Pancreas (tissue), 10 donors: Measurements from ENCODE around the gene ROPN1L. TPM values are rescaled to one million over a fixed set of nuclear protein-coding genes. Genes with fewer than 3 reads are reported as not detected.

Experiments used
- ATAC-seq, 4 donors: fragments of 200-7000 bp; cut with Tn5 transposase; one replicate each; pipeline versions ENCODE4 v1.8.0 to v1.9.1; 2020; ENCODE audit warnings: mild to moderate bottlenecking in 4 of 4, moderate library complexity in 4 of 4
- DNase-seq, 6 donors: peaks; one replicate each; pipeline ENCODE4 v3.0.0-alpha.2; 2020
- FAIRE-seq: peaks from 2 replicates; lab custom pipeline; 2012; peaks lifted over from hg19 to GRCh38; lab: Jason Lieb, UNC
- H3K27ac ChIP-seq, 4 donors: fragments of 200-600 bp; sonication (generic); 1 replicate in 3 of 4; 2 replicates in 1 of 4; pipeline versions ENCODE4 v1.5.0 to v1.8.0; 2020
- H3K27me3 ChIP-seq, 4 donors: fragments of 200-600 bp; one replicate each; pipeline ENCODE4 v1.8.0; 2021
- H3K36me3 ChIP-seq, 3 donors: fragments of 200-600 bp; sonication (generic) in 1 of 3; one replicate each; pipeline versions ENCODE4 v1.5.0 to v1.8.0; 2020 to 2021
- H3K4me1 ChIP-seq, 3 donors: fragments of 200-600 bp; one replicate each; pipeline ENCODE4 v1.8.0; 2021
- H3K4me3 ChIP-seq, 4 donors: fragments of 200-600 bp; sonication (generic) in 2 of 4; one replicate each; pipeline versions ENCODE4 v1.5.0 to v1.8.0; 2020 to 2021
- H3K9me3 ChIP-seq, 4 donors: fragments of 200-600 bp; one replicate each; pipeline ENCODE4 v1.8.0; 2021
- CTCF ChIP-seq, 4 donors: fragments of 200-600 bp; sonication (generic) in 3 of 4; IDR thresholded peaks; one replicate each; pipeline versions ENCODE4 v1.5.0 to v1.8.0; 2021; ENCODE audit warnings: antibody characterized with exemption in 4 of 4
- WGBS, 2 donors: extraction: QIAGEN DNeasy Blood & Tissue Kit; methylation state at CpG; one replicate each; pipeline ENCODE4 v1.1.7; 2013; 5-methylcytosine and 5-hydroxymethylcytosine counted together
- intact Hi-C, 3 donors: fragments of 100-400 bp; cut with DNase I; formaldehyde crosslinking; loops; one replicate each; pipeline versions ENCODE4 v1.11.1 to v1.14.2; 2022
- polyA plus RNA-seq, 2 donors: library from polyadenylated mRNA; stranded (reverse); fragments of 200-250 nt; gene quantifications; one replicate each; pipeline ENCODE4 v1.2.3, GENCODE V29; 2013
- total RNA-seq, 6 donors: library from RNA; stranded (reverse); fragmentation: NEBNext Ultra II Directional in 4 of 6; extraction: Animal tissue kit (Norgen Biotek cat#: 25700) in 4 of 6; gene quantifications; one replicate each; pipeline versions ENCODE4 v1.2.1 to v1.2.4, GENCODE V29; 2021 to 2023
- donor health status: healthy with polysubstance abuse.
- donor health status: DM: no; HTN: no; CAD: no; lungs with moderate emphysema.
- donor health status: DM: no; HTN: no; CAD: no.
- donor health status: control.
- donor health status: control.
- donor health status: Bipolar disorder and iron deficiency.
- donor health status: DM: yes; HTN: yes; CAD: no.
- donor health status: DM: no; HTN: no; CAD: no.
- donor health status: DM: no; HTN: no; CAD: no.
- donor health status: DM: yes; HTN: yes; CAD: no.

Gene ROPN1L
- total and polyA plus RNA-seq, 8 donors, result 0.18 to 1.9 (median 0.60) TPM

- FAIRE-seq (no peak), DNase-seq (no peak), ATAC-seq (no peak)
- Histone ChIP-seq H3K36me3 (peaks cover 5 to 27% (median 14%) of the 10 kb centered on the region in 3 donors), H3K4me1 (peaks cover 0 to 5% (median 3%) of the 10 kb centered on the region in 3 donors), H3K4me3 (no peak overlapping the region), H3K9me3 (no peaks in the 10 kb centered on the region), H3K27me3 (no peaks in the 10 kb centered on the region), H3K27ac (no peak overlapping the region)
- 93 to 98% methylated on average over 2 of the region's 2 CpGs for WGBS, 2 donors
- no peak for TF ChIP-seq CTCF (IDR thresholded peaks at IDR 0.05)
- intact Hi-C loops, result loop anchor here in 2 of 3 donors (10.0 kb wide), 1 partner anchor 136 kb away; no protein-coding TSS in a partner anchor
Measured at GRCh38 chr5:10420468-10420867, 21.2 kb upstream of the ROPN1L start.

GRCh38 chr5:10420932-10421331 is 20.7 kb upstream of the ROPN1L start:
- Histone ChIP-seq H3K27ac (no peak overlapping the region), H3K4me1 (peaks cover 0 to 5% (median 3%) of the 10 kb centered on the region in 3 donors), H3K9me3 (no peaks in the 10 kb centered on the region), H3K27me3 (no peaks in the 10 kb centered on the region), H3K36me3 (peaks cover 5 to 23% (median 9%) of the 10 kb centered on the region in 3 donors), H3K4me3 (no peak overlapping the region)
- ATAC-seq, result no peak
- intact Hi-C loops, result loop anchor here in 2 of 3 donors (10.0 kb wide), 1 partner anchor 136 kb away; no protein-coding TSS in a partner anchor
- TF ChIP-seq CTCF (IDR thresholded peaks at IDR 0.05), result no peak
- DNase-seq, result no peak
- no peak for FAIRE-seq

GRCh38 chr5:10421896-10422691 is 19.6 kb upstream of the ROPN1L start:
- intact Hi-C loops, result loop anchor here in 2 of 3 donors (10.0 kb wide), 1 partner anchor 137 kb away; no protein-coding TSS in a partner anchor
- WGBS, 2 donors, result 87 to 90% methylated on average over 12 of the region's 12 CpGs
- Histone ChIP-seq H3K27me3 (no peaks in the 10 kb centered on the region), H3K4me3 (no peak overlapping the region), H3K27ac (no peak overlapping the region), H3K4me1 (peaks cover 0 to 5% (median 3%) of the 10 kb centered on the region in 3 donors), H3K9me3 (no peaks in the 10 kb centered on the region), H3K36me3 (peaks cover 5 to 27% (median 10%) of the 10 kb centered on the region in 3 donors)
- ATAC-seq (peak in 2 of 4 donors; percentile 36 to 40), FAIRE-seq (no peak), DNase-seq (no peak)
- no peak for TF ChIP-seq CTCF (IDR thresholded peaks at IDR 0.05)

GRCh38 chr5:10423022-10423421 is 18.7 kb upstream of the ROPN1L start:
- no peak for ATAC-seq

More at GRCh38 chr5:10423022-10423421, 18.7 kb upstream of the ROPN1L start:
- Histone ChIP-seq H3K27me3 (no peaks in the 10 kb centered on the region), H3K9me3 (no peaks in the 10 kb centered on the region), H3K4me1 (peaks cover 0 to 5% (median 3%) of the 10 kb centered on the region in 3 donors), H3K4me3 (no peak overlapping the region), H3K36me3 (peaks cover 5 to 37% (median 19%) of the 10 kb centered on the region in 3 donors), H3K27ac (no peak overlapping the region)
- TF ChIP-seq CTCF (IDR thresholded peaks at IDR 0.05), result no peak
- DNase-seq (no peak), FAIRE-seq (no peak)
- WGBS, 2 donors, result 83 to 85% methylated on average over 2 of the region's 2 CpGs
- intact Hi-C loops, result loop anchor here in 2 of 3 donors (10.0 kb wide), 1 partner anchor 138 kb away; no protein-coding TSS in a partner anchor
